GM12878 (cell line): Measurements from ENCODE around the gene SNCAIP. TPM values are rescaled to one million over a fixed set of nuclear protein-coding genes. Genes with fewer than 3 reads are reported as not detected.

Experiments
- ATAC-seq: fragments of 200-7000 bp; cut with Tn5 transposase; 3 replicates; pipeline ENCODE4 v1.9.1; 2020; ENCODE audit warnings: mild to moderate bottlenecking, moderate library complexity
- BruUV-seq: library from RNA; stranded (reverse); fragments of 400-500 nt; replicated peaks from 2 replicates; lab custom pipeline; 2021; lab: Mats Ljungman, UMichigan
- CTCF ChIA-PET: fragments of 300-600 bp; sonication (Branson Sonifier 250); formaldehyde crosslinking; extraction: SDS; loops from one replicate; lab custom pipeline; 2021; ENCODE audit warnings: inconsistent platforms; lab: Yijun Ruan, JAX
- POLR2A ChIA-PET: fragments of 350-600 bp; formaldehyde crosslinking; extraction: SDS; loops from one replicate; lab custom pipeline; 2021; ENCODE audit warnings: inconsistent platforms; lab: Charles Lee
- RAD21 ChIA-PET: fragments of 300-600 bp; sonication (Branson Sonifier 250); formaldehyde crosslinking; loops from one replicate; lab custom pipeline; 2023; ENCODE audit warnings: antibody characterized with exemption; ENCODE audit not compliant: unreplicated experiment; lab: Charles Lee
- SMC1A ChIA-PET: fragments of 300-600 bp; sonication (Branson Sonifier 250); formaldehyde crosslinking; loops from one replicate; lab custom pipeline; 2023; ENCODE audit not compliant: unreplicated experiment, uncharacterized antibody; lab: Charles Lee
- DNase-seq: peaks from one replicate; pipeline ENCODE4 v3.0.0-alpha.2; 2011; ENCODE audit warnings: low read depth, low spot score
- FAIRE-seq: peaks from 3 replicates; lab custom pipeline; 2011; peaks lifted over from hg19 to GRCh38; lab: Jason Lieb, UNC
- H2AFZ ChIP-seq: 2 replicates; pipeline ENCODE4 v1.6.0; 2011; ENCODE audit warnings: low read depth, low read length, control low read depth; ENCODE audit not compliant: control insufficient read depth
- H3K27ac ChIP-seq: 2 replicates; pipeline ENCODE4 v1.5.1; 2011; ENCODE audit warnings: control low read depth; ENCODE audit not compliant: control insufficient read depth, insufficient read depth
- H3K27me3 ChIP-seq, 2 experiments: replicated peaks in 1 of 2; 2 replicates each; pipeline versions ENCODE4 v1.6.0 to v1.6.1; 2011; ENCODE audit warnings: low read length in 1 of 2; ENCODE audit not compliant: control insufficient read depth in 2 of 2, insufficient read depth in 2 of 2
- H3K36me3 ChIP-seq, 2 experiments: 2 replicates each; pipeline ENCODE4 v1.5.1; 2011; ENCODE audit warnings: low read length in 1 of 2; ENCODE audit not compliant: control insufficient read depth in 2 of 2, insufficient read depth in 2 of 2
- H3K4me1 ChIP-seq: 2 replicates; pipeline ENCODE4 v1.6.1; 2011; ENCODE audit warnings: mild to moderate bottlenecking, low read length, moderate library complexity, mixed read lengths; ENCODE audit not compliant: control insufficient read depth, insufficient read depth
- H3K4me2 ChIP-seq: 2 replicates; pipeline ENCODE4 v1.6.0; 2011; ENCODE audit warnings: control low read depth; ENCODE audit not compliant: control insufficient read depth, insufficient read depth
- H3K4me3 ChIP-seq: fragments of 200-600 bp; sonication (generic); 2 replicates; pipeline ENCODE4 v1.5.1; 2016
- H3K79me2 ChIP-seq: 2 replicates; pipeline ENCODE4 v1.6.0; 2011; ENCODE audit warnings: low read length; ENCODE audit not compliant: control insufficient read depth, insufficient read depth
- H3K9ac ChIP-seq: 2 replicates; pipeline ENCODE4 v1.8.0; 2011; ENCODE audit warnings: low read length, control low read depth, mixed read lengths; ENCODE audit not compliant: control insufficient read depth, insufficient read depth
- H3K9me3 ChIP-seq: replicated peaks from 3 replicates; pipeline ENCODE4 v1.5.1; 2011; ENCODE audit warnings: mild to moderate bottlenecking, low read length; ENCODE audit not compliant: control insufficient read depth, insufficient read depth
- H4K20me1 ChIP-seq: 2 replicates; pipeline ENCODE4 v1.6.0; 2011; ENCODE audit not compliant: control insufficient read depth, insufficient read depth
- BCL11A ChIP-seq: IDR thresholded peaks from 2 replicates; pipeline ENCODE4 v1.6.1; 2011; ENCODE audit warnings: low read depth, low read length
- BHLHE40 ChIP-seq, 2 experiments: fragments of 450-650 bp in 1 of 2; IDR thresholded peaks; 2 replicates each; pipeline ENCODE4 v1.6.1; 2011 to 2017; ENCODE audit warnings: low read depth in 2 of 2, borderline replicate concordance in 1 of 2, improper control_type of control experiment in 1 of 2, low read length in 1 of 2, mild to moderate bottlenecking in 1 of 2
- CHD4 ChIP-seq: fragments of 200-600 bp; sonication (generic); IDR thresholded peaks from 2 replicates; pipeline ENCODE4 v1.6.1; 2016; ENCODE audit warnings: mild to moderate bottlenecking
- HSF1 ChIP-seq: fragments of 150-350 bp; IDR thresholded peaks from 2 replicates; pipeline ENCODE4 v1.6.1; 2014; ENCODE audit warnings: mild to moderate bottlenecking, low read depth, low read length
- KAT2A ChIP-seq: conservative IDR thresholded peaks from 2 replicates; pipeline ENCODE4 v1.6.1; 2011; ENCODE audit warnings: low read depth, low read length; ENCODE audit not compliant: control insufficient read depth
- MLLT1 ChIP-seq: fragments of 450-650 bp; IDR thresholded peaks from 2 replicates; pipeline ENCODE4 v1.6.1; 2016; ENCODE audit warnings: mild to moderate bottlenecking
- MTA3 ChIP-seq: IDR thresholded peaks from 2 replicates; pipeline ENCODE4 v1.6.1; 2012; ENCODE audit warnings: low read length, inconsistent platforms, borderline replicate concordance
- NBN ChIP-seq: fragments of 450-650 bp; IDR thresholded peaks from 2 replicates; pipeline ENCODE4 v1.6.1; 2016
- NFYA ChIP-seq: IDR thresholded peaks from 2 replicates; pipeline ENCODE4 v1.6.1; 2011; ENCODE audit warnings: low read depth, mild to moderate bottlenecking, low read length, improper control_type of control experiment, borderline replicate concordance
- NFYB ChIP-seq: IDR thresholded peaks from 2 replicates; pipeline ENCODE4 v1.6.1; 2011; ENCODE audit warnings: low read depth, mild to moderate bottlenecking, low read length, improper control_type of control experiment, moderate library complexity; ENCODE audit not compliant: insufficient read depth
- NKRF ChIP-seq: fragments of 450-650 bp; conservative IDR thresholded peaks from 2 replicates; pipeline ENCODE4 v1.6.1; 2017; ENCODE audit warnings: mild to moderate bottlenecking, moderate library complexity
- NR2C1 ChIP-seq: fragments of 450-650 bp; IDR thresholded peaks from 2 replicates; pipeline ENCODE4 v1.6.1; 2017; ENCODE audit warnings: antibody characterized with exemption, mild to moderate bottlenecking, moderate library complexity
- NR2F1 ChIP-seq: fragments of 450-650 bp; conservative IDR thresholded peaks from 2 replicates; pipeline ENCODE4 v1.6.1; 2017; ENCODE audit warnings: mild to moderate bottlenecking
- RAD51 ChIP-seq: fragments of 450-650 bp; IDR thresholded peaks from 2 replicates; pipeline ENCODE4 v1.6.1; 2016; ENCODE audit warnings: moderate library complexity, mild to moderate bottlenecking, inconsistent platforms
- RFX5 ChIP-seq: IDR thresholded peaks from 2 replicates; pipeline ENCODE4 v1.6.1; 2011; ENCODE audit warnings: low read depth, low read length, improper control_type of control experiment
- SMC3 ChIP-seq: IDR thresholded peaks from 2 replicates; pipeline ENCODE4 v1.6.1; 2011; ENCODE audit warnings: low read length, improper control_type of control experiment, borderline replicate concordance
- SRF ChIP-seq, 2 experiments: IDR thresholded peaks; 2 replicates each; pipeline ENCODE4 v1.6.1; 2011; ENCODE audit warnings: low read depth in 2 of 2, low read length in 2 of 2, mild to moderate bottlenecking in 1 of 2, moderate library complexity in 1 of 2
- TCF7 ChIP-seq: IDR thresholded peaks from 2 replicates; pipeline ENCODE4 v1.6.1; 2014; ENCODE audit warnings: antibody characterized with exemption, borderline replicate concordance
- WRNIP1 ChIP-seq: IDR thresholded peaks from 2 replicates; pipeline ENCODE4 v1.6.1; 2011; ENCODE audit warnings: low read depth, low read length, improper control_type of control experiment, borderline replicate concordance
- ZZZ3 ChIP-seq: IDR thresholded peaks from 2 replicates; pipeline ENCODE4 v1.6.1; 2011; ENCODE audit warnings: low read depth; ENCODE audit not compliant: control insufficient read depth, insufficient read length
- WGBS: methylation state at CpG from one replicate; pipeline ENCODE4 v1.1.6; 2016; ENCODE audit warnings: low lambda C conversion rate; ENCODE audit not compliant: insufficient replicate concordance, insufficient coverage; ENCODE audit errors: missing lambda C conversion rate; 5-methylcytosine and 5-hydroxymethylcytosine counted together
- in situ Hi-C: fragments of 300-500 bp; cut with MboI; formaldehyde crosslinking; loops from 9 replicates; pipeline ENCODE4 v1.14.3; 2018; ENCODE audit warnings: mixed read lengths
- intact Hi-C: fragments of 100-400 bp; cut with micrococcal nuclease; formaldehyde crosslinking; loops from one replicate; pipeline ENCODE4 v1.14.2; 2022; ENCODE audit not compliant: unreplicated experiment
- polyA plus RNA-seq, 11 experiments: library from polyadenylated mRNA; depleted of rRNA in 4 of 11; unstranded in 6 of 11; stranded (reverse) in 5 of 11; fragments of >200 nt; fragmentation: Nextera tagmentation in 4 of 11; fragmentation: Illumina TruSeq in 1 of 11; extraction: Ambion mirVana in 4 of 11; extraction: Trizol in 1 of 11; gene quantifications; 1 replicate in 1 of 11; 2 replicates in 10 of 11; pipeline versions ENCODE4 v1.2.1 to v1.2.3, GENCODE V29; 2011 to 2016; ENCODE audit warnings: inconsistent platforms in 2 of 11, missing spikeins in 2 of 11, low read depth in 1 of 11
- total RNA-seq, 4 experiments: library from RNA; depleted of rRNA in 3 of 4; stranded (reverse); fragments of >200 nt in 3 of 4; fragmentation: Illumina TruSeq in 1 of 4; extraction: Trizol in 1 of 4; gene quantifications; 2 replicates each; pipeline versions ENCODE4 v1.2.1 to v1.2.3, GENCODE V29; 2013 to 2021

The SNCAIP gene
- total and polyA plus RNA-seq, 10 of the 15 experiments (the other 5 are each of a cell fraction or from before 2014, with no cell fraction given), result 0.03 to 0.62 (median 0.16) TPM; not detected in 1

GRCh38 chr5:122455939-122456338 lies 143.9 kb downstream of the SNCAIP start (continued):
- no peak for TF ChIP-seq HSF1

- ChIA-PET POLR2A (no interaction called here), RAD21 (no interaction called here), SMC1A (interaction anchor here (0.6 kb wide), 1 partner anchor 1174 kb away, joined by 3 read pairs; no protein-coding TSS in a partner anchor), CTCF (interaction anchor here (1.2 kb wide), 1 partner anchor 12 kb away, joined by 3 read pairs; no protein-coding TSS in a partner anchor)
- H3K9ac ChIP-seq, result no peak overlapping the region
- no peak overlapping the region for H3K4me3 ChIP-seq
- intact Hi-C loops (no loop called here), in situ Hi-C loops (no loop called here)
- H3K36me3 ChIP-seq, result no peaks in the 10 kb centered on the region
- no peaks in the 10 kb centered on the region for H3K4me1 ChIP-seq
- H2AFZ ChIP-seq, result no peak overlapping the region
- no peaks in the 10 kb centered on the region for H3K27me3 ChIP-seq
- no peaks in the 10 kb centered on the region for H3K9me3 ChIP-seq
- no peak overlapping the region for H3K4me2 ChIP-seq
- ATAC-seq (no peak), DNase-seq (no peak), FAIRE-seq (no peak)
- WGBS, result 25% methylated on average over 6 of the region's 6 CpGs
- no TSS peak for BruUV-seq
- no peaks in the 10 kb centered on the region for H3K79me2 ChIP-seq
- H4K20me1 ChIP-seq, result no peaks in the 10 kb centered on the region
- no peak overlapping the region for H3K27ac ChIP-seq
- TF ChIP-seq KAT2A (no peak), NR2F1 (no peak), NR2C1 (no peak), CHD4 (no peak), NFYB (no peak), MTA3 (no peak), SRF (IDR thresholded peaks at IDR 0.05; ENCODE audit: low read depth in 2 of 2, low read length in 2 of 2) (no peak), ZZZ3 (no peak), NFYA (no peak), TCF7 (no peak), NKRF (no peak), BCL11A (no peak), SMC3 (no peak), BHLHE40 (IDR thresholded peaks at IDR 0.05; ENCODE audit: borderline replicate concordance in 1 of 2, low read depth in 2 of 2, low read length in 1 of 2) (no peak), RFX5 (no peak), RAD51 (no peak), MLLT1 (no peak), WRNIP1 (no peak), NBN (no peak)
Measured at GRCh38 chr5:122457178-122457826, 145.3 kb downstream of the SNCAIP start.
